Middle frontal gyrus (tissue), 1 donor: ENCODE data around the gene MLEC.

Source experiments
- DNase-seq: peaks from one replicate; pipeline ENCODE4 v3.0.0-alpha.2; 2015; ENCODE audit warnings: low spot score; ENCODE audit errors: extremely low spot score

The MLEC gene

DNA sequence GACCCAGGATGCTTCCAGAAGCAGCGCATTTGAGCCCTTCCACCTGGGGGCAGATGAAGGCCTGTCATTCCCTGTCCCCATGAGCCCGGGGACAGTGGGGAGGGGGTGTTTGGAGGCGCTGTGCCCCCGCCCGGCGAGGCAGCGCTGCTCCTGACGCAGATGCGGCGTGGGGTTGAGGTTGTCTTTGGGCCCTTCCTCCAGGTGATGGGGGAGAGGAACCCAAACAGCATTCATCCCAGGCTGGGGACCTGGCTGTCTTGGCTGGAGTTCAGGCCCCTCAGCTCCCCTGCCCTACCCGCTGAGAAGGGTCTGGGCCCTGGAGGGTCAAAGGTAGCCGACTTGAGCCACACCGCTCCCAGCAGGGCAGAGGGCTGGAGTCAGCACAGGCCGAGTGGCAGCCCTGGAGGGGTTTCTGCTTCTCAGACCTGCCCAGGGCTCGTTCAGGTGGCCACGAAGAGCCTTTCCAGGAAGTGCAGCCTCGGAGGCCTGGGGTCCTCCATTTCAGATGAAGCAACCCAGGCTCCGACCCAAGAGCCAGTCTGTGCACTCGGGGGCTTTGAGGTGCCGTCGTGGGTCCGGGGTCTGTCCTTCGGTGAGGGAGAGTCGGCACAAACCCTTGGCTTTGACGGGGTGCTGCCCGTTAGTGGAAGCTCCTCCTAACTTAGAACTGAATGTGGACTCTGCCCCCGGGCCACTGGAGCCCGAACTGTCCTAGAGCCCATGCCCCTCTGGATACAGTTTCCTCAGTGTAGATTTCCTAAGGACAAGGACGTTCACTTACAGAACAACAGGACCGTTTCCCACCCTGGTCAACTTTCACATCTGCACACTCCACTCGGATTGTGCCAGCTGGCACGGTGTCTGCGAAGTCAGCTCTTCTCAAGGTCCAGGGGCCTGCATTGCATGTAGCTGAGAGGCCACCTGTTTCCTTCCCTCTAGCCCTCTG, 54.8 kb downstream of the MLEC start:
- no peak for DNase-seq

- DNase-seq, result no peak
Measured at GRCh38 chr12:120744922-120745493, 58.1 kb downstream of the MLEC start.

GRCh38 chr12:120748242-120748641, 61.3 kb downstream of the MLEC start:
- no peak for DNase-seq

DNA sequence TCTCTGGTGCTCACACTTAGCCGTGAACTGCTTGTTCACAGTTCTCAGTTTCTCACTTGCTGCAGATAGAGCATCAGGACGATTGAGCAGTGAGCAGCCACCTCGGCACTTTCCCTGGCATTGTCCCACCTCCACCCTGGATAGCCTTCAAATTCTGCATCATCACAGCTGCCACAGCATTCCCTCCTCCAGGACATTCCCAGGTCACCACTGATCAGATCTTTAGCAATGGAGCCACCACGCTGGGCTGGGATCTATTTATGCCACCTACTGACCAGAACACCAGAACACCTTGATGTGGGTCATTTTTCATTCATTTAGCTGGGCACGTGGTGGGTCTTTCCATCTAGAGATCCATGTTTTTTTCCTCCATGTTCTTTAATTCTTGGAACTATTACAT, 62.3 kb downstream of the MLEC start:
- DNase-seq, result no peak

DNA sequence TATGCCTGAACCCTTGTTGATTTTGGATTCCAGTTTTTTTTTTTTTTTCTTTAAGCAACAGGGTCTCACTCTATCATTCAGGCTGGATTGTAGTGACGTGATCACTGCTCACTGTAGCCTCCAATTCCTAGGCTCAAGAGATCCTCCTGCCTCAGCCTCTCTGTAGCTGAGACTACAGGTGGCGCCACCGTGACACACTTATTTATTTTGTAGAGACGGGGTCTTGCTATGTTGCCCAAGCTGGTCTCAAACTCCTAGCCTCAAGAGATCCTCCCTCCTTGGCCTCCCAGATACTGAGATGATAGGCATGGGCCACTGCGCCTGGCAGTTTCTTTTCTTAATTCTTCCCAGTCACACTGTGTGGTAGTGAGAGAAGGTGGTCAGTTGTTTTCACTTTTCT, 63.9 kb downstream of the MLEC start:
- no peak for DNase-seq

DNA sequence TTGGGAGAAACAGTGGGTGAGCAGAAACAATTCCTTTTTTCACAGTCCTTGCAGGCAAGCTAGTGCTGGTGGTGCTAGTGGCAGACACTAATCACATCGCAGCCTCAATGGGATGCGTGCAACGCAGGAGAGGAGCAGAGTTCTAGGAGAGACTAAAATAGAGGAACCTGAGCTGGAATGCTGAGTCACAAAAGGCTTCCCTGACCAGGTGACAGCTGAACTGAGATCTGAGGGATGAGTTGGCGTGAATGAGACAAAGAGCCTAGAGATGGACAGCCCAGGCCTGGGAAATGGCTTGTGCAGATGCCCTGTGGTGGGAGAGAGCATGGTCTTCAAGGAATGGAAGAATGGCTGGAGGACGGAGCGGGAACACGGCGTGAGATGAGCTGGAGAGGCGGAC, 64.4 kb downstream of the MLEC start:
- DNase-seq, result no peak
